NB4 (cell line): ENCODE results near the gene BSG.

Experiments
- CTCF ChIP-seq: IDR thresholded peaks from one replicate; pipeline ENCODE4 v1.5.1; 2012; ENCODE audit warnings: low read depth, low read length
- MAX ChIP-seq: IDR thresholded peaks from 2 replicates; pipeline ENCODE4 v1.6.1; 2011; ENCODE audit warnings: low read depth, low read length
- MYC ChIP-seq: IDR thresholded peaks from 2 replicates; pipeline ENCODE4 v1.6.1; 2011; ENCODE audit warnings: low read depth, low read length
- POLR2A ChIP-seq: IDR thresholded peaks from 2 replicates; pipeline ENCODE4 v1.6.1; 2011; ENCODE audit warnings: mild to moderate bottlenecking; ENCODE audit not compliant: insufficient read length; ENCODE audit errors: extremely low read depth

GRCh38 chr19:590396-590745 is 18.0 kb downstream of the BSG start:
- TF ChIP-seq CTCF (no peak), MYC (no peak), POLR2A (no peak), MAX (no peak)
